HG02870 (cell line): ENCODE data around the gene MAGOH.

Experiments
- ATAC-seq: cut with Tn5 transposase; IDR thresholded peaks from one replicate; pipeline ENCODE4 v1.9.1; 2021; ENCODE audit warnings: mild to moderate bottlenecking, moderate library complexity; ENCODE audit not compliant: unreplicated experiment

The MAGOH gene

GRCh38 chr1:53271446-53272090 is 33.2 kb upstream of the MAGOH start:
- ATAC-seq: no peak

- ATAC-seq: no peak
Observed at GRCh38 chr1:53270873-53271272, 32.6 kb upstream of the MAGOH start.

- no peak for ATAC-seq
Observed at GRCh38 chr1:53270107-53270506, 31.8 kb upstream of the MAGOH start.

GRCh38 chr1:53267761-53268160 is 29.4 kb upstream of the MAGOH start:
- no peak for ATAC-seq

- ATAC-seq: no peak
Observed at GRCh38 chr1:53266038-53266437, 27.7 kb upstream of the MAGOH start.

- ATAC-seq: no peak
Observed at GRCh38 chr1:53265581-53265980, 27.3 kb upstream of the MAGOH start.

GRCh38 chr1:53264048-53264447 is 25.7 kb upstream of the MAGOH start:
- ATAC-seq: no peak

GRCh38 chr1:53262000-53262399 is 23.7 kb upstream of the MAGOH start:
- no peak for ATAC-seq

- no peak for ATAC-seq
Observed at GRCh38 chr1:53260631-53261247, 22.4 kb upstream of the MAGOH start.

GRCh38 chr1:53259932-53260331 is 21.6 kb upstream of the MAGOH start:
- ATAC-seq: peak; percentile 75

- ATAC-seq: no peak
Observed at GRCh38 chr1:53258216-53258615, 19.9 kb upstream of the MAGOH start.

- no peak for ATAC-seq
Observed at GRCh38 chr1:53257454-53258081, 19.2 kb upstream of the MAGOH start.

GRCh38 chr1:53256511-53257453 is 18.5 kb upstream of the MAGOH start:
- no peak for ATAC-seq

- no peak for ATAC-seq
Observed at GRCh38 chr1:53255031-53255430, 16.7 kb upstream of the MAGOH start.

GRCh38 chr1:53254011-53254640 is 15.8 kb upstream of the MAGOH start:
- no peak for ATAC-seq

- no peak for ATAC-seq
Observed at GRCh38 chr1:53250325-53250724, 12.0 kb upstream of the MAGOH start.

GRCh38 chr1:53249706-53250105 is 11.4 kb upstream of the MAGOH start:
- ATAC-seq: no peak

GRCh38 chr1:53246261-53247134 is 8.2 kb upstream of the MAGOH start:
- ATAC-seq: no peak

GRCh38 chr1:53244141-53244540 is 5.8 kb upstream of the MAGOH start:
- no peak for ATAC-seq

- ATAC-seq: no peak
Observed at GRCh38 chr1:53242381-53242780, 4.1 kb upstream of the MAGOH start.
